Measurements from ENCODE around the gene ZAR1L.

DNA sequence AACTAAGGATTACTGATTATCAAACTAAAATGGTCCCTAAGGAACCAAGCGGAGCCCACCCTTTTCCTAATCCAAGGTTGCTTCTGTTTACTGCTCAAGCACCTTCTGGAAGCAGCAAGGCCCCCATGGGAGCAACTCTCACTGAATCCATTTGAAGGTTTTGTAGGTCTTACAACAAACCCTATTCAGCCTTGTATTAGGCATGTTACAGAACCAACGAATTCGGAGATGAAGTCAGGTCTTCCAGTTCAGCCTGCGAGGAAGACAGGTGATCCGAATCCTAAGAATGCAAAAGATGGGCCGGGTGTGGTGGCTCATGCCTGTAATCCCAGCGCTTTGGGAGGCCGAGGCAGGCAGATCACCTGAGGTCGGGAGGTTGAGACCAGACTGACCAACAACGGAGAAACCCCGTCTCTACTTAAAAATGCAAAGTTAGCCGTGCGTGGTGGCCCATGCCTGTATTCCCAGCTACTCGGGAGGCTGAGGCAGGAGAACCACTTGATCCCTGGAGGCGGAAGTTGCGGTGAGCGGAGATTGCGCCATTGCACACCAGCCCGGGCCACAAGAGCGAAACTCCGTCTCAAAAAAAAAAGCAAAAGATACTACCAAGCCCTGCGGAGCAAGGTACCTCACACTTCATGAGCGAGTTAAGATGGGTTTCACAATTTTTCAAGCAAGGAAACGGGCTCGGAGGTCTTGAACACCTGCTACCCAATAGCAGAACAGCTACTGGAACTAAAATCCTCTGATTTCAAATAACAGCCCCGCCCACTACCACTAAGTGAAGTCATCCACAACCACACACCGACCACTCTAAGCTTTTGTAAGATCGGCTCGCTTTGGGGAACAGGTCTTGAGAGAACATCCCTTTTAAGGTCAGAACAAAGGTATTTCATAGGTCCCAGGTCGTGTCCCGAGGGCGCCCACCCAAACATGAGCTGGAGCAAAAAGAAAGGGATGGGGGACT lies 609 bp downstream of the ZAR1L start:
- TF ChIP-seq L3MBTL2 (conservative IDR thresholded peaks at IDR 0.05) (no peak), SP1 (IDR thresholded peaks at IDR 0.05) (no peak), ELF4 (IDR thresholded peaks at IDR 0.05) (no peak), SUZ12 (IDR thresholded peaks at IDR 0.05) (no peak), BHLHE40 (IDR thresholded peaks at IDR 0.05; ENCODE audit: borderline replicate concordance) (no peak), FOXM1 (IDR thresholded peaks at IDR 0.05; ENCODE audit: borderline replicate concordance) (no peak), FOXK2 (IDR thresholded peaks at IDR 0.05) (no peak), CTBP1 (IDR thresholded peaks at IDR 0.05; ENCODE audit: borderline replicate concordance) (no peak)

Data from HEK293T (cell line).